ENCODE data around the gene CHPF2.

The CHPF2 gene, protein sequence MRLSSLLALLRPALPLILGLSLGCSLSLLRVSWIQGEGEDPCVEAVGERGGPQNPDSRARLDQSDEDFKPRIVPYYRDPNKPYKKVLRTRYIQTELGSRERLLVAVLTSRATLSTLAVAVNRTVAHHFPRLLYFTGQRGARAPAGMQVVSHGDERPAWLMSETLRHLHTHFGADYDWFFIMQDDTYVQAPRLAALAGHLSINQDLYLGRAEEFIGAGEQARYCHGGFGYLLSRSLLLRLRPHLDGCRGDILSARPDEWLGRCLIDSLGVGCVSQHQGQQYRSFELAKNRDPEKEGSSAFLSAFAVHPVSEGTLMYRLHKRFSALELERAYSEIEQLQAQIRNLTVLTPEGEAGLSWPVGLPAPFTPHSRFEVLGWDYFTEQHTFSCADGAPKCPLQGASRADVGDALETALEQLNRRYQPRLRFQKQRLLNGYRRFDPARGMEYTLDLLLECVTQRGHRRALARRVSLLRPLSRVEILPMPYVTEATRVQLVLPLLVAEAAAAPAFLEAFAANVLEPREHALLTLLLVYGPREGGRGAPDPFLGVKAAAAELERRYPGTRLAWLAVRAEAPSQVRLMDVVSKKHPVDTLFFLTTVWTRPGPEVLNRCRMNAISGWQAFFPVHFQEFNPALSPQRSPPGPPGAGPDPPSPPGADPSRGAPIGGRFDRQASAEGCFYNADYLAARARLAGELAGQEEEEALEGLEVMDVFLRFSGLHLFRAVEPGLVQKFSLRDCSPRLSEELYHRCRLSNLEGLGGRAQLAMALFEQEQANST

DNA sequence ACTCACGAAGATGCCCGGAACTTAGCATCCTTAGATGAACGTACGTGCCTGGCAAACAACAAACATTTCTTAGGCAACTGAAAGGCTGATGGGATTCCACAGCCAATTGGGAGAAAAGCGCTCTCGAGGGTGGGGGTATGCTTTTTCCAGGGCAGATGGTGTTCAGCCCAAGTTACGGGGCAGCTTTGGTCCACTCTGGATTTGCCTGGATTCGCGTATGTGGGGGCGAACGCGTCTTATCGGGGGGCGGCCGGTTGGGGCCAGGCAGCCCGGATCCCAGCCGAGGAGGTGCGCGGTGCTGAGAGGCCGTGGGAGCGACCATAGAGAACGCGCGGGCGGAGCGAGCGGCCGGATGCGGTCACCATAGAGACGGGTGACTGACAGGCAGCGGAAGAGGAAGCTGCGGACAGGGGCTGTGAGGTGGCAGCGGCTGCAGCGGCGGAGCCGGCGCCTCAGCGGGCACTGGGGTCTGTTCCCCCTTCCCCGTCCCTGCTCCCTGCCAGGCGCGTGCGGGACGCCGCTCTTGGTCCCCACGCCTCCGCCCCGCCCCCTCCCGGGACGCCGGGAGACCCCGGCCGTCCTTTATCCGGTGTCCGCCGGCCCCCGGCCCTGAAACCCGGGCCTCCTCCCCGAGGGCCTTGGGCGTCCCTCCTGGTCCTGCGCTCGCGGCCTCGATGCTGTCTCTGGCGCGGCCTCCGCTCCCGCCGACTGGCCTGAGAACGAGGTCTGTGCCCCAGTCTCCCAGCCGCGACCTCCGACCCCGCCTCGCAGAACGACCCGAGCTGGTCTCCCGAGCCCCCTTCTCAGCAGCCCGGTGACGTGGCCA is at the start of gene CHPF2:
CHPF2 (plus strand) TSS at position 393 of the 826 bp plus-strand sequence. CDS start 1,529 bp downstream, outside the sequence.
- FAIRE-seq, result no peak

DNA sequence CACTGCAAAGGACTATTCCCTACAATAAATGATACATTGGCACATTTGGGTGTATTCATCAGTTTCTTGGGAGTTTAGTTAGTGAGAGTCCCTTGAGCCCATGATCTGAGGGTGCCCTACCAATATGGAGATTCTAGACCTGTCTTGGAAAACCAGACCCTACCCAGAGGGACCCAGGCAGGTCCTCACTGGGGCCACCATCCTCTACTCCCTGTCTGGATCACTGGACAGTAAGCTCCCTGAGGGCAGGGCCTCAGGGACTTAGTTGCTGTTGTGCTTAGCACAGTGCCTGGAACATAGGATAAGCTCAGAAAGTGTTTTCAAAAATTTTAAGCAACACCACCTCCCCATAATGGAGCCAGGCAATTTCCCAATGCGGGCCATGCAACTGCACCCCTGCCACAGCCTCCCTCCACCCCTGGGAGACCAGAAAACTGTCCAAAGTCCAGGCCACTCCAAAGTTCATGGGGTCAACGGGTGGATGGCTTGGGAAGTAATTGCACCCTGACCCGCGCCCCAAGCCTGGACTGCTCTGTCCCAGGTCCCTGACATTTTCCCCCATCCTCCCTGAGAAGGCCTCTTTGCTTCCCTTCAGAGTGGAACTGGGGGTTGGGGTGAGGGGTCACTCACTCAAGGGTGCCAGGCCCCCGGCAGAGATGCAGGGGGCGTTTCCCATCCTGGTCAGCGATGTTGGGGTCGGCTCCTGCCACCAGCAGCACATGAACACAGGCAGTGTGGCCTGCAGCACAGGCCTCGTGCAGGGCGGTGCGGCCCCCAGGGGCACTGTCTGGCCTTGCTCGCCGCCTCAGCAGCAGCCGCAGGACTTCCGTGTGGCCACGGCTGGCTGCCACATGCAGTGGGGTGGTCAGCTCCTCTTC is 46.3 kb upstream of the CHPF2 start:
- no peak for FAIRE-seq

DNA sequence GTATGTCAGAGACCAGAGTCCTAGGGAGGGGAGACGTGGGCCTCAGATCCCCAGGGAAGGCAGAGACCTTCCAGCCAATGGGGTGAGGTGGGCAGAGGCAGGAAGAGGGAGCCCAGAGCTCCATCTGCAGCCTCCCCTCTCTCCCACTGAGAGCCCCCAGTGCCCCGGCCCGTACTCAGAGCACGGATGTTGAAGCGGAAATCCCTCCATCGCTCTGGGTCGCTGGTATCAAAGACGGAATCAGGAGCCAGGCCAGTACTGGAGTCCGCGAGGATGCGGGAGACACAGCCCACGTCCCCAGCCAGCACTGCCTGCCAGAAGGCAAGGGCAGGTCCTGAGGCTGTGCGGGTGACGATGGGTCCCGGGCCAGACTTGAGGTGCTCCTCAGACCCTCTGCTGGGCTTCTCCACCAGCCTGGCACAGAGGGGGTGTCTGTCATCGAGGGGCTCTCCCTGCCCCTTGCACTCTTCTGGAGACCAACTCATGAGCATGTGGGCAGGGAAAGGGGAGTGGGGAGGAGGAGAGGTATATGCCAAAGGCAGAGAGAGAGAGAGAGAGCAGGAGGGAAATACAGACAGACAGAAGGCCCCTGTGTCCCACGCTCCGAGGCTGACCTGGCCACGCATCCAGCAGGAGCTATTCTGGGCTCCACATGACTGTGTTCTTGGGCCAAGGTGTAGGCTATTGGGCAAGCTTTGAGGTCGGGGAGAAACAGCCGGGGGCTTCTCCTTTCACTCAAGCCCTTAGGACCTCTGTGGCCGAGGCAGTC is 45.5 kb upstream of the CHPF2 start, which contains the start of gene ASB10:
ASB10 (minus strand) TSS at position 611 of the 769 bp plus-strand sequence; CDS start at position 491, 120 bp downstream.
- FAIRE-seq, result no peak

DNA sequence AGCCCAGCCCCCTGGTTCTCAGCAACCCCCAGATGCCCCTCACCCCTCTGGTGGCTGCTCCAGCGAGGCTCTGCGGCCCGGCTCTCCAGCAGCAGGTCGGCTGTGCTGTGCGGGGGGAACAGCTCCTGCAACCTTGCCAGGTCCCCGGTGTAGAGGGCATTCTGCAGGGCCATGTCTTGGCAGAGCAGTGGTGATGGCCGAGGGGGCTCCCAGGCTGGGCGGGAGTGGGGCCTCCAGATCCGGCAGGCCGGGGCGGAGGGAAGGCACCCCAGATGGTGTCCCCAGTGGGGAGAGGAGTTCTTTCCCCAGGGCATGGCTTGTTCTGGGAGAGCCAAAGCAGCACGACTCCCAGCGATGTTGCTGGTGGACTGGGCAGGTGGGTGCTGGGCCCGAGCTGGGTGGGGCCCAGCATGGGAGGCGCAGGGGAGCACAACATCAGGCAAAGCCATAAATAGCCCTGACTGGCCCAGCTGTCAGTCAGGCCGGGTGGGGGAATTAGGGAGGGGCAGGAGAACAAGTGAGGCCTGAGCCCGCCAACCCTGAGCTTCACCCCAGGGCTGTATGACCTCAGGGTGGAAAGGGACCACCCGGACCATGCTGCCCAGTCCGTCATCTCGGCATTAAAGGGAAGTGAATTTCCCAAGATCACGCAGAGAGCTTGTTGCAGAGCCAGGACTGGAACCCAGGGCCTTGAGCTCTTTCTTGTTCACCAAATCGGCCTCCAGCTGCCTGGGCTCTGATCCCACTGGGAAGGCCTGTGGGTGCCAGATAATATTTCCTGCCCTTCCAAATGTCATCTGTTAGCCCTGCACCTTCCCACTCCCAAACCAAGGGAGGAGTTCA is 44.7 kb upstream of the CHPF2 start:
- FAIRE-seq, result no peak

DNA sequence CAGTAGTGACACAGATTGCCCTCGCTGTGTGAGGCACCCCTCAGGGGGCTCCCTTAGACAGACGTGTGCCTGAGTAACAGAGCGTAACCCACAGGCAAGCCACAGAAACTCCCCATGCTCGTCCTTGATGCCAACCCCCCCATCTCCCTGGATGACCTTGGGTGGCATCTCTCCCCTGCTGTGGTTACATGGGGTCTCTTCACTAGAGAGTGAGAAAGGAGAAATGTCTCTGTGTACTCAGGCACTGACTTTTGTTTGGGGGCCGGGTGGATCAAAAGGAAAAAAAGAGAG is 44.1 kb upstream of the CHPF2 start:
- FAIRE-seq, result no peak

DNA sequence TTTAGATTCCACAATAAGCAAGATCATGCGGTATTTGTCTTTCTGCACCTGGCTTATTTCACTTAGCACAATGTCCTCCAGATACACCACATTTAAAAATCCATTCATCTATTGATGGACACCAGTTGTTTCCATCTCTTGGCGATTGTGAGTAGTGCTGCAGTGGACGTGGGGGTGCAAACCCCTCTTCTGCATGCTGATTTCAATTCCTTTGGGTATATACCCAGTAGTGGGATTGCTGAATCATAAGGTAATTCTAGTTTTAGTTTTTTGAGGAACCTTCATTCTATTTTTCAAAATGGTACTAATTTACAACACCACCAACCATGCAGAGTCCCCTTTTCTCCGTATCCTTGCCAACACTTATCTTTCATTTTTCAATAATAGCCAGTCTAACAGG is 43.2 kb upstream of the CHPF2 start:
- no peak for FAIRE-seq

DNA sequence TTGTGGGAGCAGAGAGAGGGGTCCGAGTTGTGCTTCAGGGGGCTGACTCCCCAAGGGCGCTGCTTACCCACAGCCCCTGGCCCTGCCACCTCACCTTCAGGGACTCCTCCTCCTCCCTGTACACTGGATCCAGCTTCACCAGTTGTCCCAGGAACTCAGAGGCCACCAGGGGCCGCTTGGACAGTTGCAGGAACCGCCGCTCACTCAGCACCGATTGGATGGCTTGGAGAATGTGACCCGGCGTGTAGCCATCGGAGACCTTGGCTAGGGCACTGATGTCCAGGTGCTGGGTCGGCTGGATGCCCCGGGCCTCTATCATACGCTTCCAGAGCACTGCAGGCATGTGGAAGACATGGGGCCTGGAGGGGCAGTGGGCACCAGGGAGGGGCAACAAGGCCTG is 40.7 kb upstream of the CHPF2 start:
- FAIRE-seq, result no peak

DNA sequence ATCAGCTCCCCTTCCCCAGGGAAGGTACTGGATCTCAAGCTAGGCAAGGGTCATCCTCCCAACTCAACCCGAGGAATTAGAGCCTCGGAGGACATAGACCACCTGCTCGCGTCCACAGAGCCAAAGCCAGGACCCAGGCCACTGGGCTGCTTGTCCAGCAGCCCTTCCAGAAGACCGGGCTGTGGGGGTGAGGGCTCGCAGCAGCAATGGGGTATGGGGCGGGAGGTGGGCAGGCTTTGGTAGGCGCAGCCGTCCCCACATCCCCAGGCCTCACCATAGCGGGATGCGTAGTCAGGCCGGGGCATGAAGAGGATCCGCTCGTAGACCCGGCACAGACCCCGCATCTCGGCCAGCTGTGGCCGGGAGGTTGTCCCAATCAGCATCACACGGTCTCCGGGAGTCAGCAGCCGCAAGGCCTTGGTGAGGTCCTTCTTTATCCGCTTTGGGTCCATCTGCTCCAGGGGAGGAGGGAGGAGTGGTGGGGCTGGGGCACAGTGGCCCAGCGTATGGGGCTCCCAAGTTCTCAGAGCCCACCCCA is 40.2 kb upstream of the CHPF2 start:
- no peak for FAIRE-seq

DNA sequence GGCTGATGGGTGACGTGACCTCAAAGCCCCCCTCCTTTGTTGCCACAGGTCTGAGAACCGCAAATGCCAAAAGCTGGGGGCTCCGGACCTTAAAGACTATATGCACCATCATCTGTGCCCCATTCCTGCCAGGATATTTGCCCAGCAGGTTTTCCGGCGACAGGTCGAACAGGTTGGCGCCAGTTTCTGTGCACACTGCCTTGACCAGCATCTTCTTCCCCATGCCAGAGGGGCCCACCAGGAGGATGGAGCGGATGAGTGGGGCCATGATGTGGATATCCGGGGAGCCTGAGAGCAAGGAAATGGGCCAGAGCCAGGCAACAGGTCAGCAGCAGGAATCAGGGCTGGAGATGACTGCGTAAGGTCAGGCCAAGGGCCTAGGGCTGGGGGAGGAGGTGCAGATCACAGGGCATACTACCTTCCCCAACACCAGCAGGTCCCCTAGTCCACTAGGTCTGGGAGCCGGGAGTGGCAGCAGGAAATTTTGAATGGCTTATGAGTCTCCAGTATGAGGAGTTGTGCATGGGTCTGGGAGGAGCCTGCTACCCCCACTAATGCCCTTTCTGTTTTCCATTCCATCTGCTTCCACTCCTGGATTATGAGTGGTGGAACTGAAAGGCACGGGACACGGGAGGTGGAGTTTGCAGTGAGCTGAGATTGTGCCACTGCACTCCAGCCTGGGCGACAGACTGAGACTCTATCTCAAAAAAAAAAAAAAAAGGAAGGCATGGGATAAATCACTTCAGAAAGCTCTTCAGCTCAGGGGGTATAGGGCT is 38.9 kb upstream of the CHPF2 start:
- FAIRE-seq, result no peak

DNA sequence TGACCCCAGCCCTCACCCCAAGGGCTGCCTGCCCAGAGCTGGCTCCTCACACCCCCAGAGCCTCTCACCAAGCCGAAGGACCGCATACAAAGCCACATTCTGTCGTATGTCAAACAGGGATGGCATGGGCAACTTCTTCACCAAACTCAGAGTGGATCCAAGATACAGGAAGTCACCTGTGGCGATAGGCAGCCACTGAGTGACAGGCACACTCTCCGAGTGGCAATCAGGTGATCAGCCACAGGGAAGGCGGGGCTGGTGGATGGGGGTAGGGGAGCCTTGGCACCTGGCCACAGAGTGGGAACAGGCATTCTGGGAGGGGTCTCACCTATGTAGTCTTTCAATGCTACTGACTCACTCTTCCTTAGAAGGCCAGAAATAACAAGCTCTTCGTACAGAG is 38.1 kb upstream of the CHPF2 start:
- FAIRE-seq, result no peak

DNA sequence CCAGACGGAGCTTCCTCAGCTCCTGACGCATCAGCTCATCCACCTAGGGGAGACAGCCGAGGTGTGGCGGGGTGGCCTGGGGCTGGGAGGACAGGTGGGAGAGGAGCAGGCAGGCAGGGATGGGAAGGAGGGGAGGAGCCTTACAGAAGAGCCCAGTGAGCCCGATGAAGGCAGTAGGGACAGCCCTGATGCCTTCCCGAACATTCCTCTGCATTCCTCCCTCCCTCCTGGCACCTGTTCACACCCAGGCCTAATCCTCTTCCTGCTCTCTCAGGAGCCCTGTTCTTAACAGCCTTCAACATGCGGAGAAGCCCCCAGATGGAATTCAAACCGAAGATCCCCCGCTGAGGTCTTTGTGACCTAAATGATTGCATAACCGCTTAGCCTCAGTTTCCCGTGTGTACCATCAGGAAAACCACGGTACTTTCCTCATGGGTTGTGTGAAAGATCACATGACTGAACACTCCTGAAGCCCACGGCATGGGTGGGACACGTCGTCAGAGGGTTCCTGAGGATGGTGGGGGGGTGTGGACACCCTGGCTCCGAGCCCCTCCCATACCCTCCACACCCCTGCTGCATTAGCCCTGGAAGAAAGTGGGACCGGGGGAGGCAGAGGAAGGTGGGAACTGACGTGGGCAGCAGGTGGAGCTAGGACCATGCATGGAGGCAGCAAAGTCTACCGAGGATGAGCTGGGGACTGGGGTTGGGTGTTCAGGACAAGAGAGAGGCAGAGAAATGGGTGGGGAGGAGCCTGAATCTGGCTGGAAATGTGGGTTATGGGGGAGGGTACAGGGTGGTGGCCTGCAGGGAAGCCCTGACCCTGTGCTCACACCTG is 36.5 kb upstream of the CHPF2 start:
- FAIRE-seq, result no peak

DNA sequence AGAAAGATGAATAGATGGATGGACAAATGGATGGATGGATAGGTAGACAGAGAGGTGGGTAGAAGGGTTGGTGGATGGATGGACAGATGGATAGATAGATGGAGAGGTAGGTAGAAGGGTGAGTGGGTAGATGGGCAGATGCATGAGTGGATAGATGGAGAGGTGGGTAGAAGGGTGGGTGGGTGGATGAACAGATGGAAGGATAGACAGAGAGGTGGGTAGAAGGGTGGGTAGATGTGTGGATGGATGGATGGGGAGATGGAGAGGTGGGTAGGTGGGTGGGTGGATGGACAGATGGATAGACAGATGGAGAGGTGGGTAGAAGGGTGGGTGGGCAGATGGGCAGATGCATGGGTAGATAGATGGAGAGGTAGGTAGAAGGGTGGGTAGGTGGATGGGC is 34.4 kb upstream of the CHPF2 start:
- no peak for FAIRE-seq

DNA sequence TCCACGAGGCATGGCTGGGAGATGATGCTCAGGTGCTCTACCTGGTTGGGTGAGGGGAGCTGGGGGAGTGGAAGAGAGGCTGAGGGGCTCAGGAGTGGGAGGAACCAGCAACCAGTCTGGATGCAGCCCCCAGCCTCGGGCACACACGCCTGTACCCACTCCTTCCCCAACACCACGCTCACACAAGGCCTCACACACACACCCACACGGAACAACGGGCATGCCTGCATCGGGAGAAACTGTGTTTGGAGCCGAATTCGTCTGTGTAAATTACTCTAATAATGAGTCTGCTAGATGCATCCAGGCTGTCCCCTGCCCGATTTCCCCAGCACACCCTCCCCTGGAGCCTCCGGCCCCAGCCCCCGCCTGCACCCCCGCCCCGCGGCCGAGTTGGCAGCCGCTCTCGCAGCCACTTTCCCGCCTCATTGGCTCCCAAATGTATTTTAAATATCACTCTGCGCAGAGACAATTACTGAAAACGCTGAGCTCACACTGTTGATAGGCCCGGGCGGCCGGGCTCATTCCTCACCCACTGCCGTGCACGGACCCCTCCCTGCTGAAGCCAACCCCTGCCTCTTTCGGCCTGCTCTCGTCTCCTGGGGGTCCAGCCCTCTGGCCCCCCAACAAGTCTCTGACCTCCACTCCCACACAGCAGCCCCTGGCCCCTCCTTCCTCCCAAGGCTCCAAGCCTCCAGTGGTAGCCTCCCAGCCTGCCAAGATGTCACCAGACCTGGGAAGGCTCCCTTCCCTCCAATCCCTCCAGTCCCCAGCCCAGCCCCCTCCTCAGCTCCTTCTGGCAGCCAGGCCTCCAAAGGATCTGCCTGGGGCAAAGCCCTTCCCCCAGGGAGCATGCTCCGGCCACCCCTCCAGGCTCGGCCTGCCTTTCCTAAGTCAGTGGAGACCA is 33.1 kb upstream of the CHPF2 start:
- no peak for FAIRE-seq

DNA sequence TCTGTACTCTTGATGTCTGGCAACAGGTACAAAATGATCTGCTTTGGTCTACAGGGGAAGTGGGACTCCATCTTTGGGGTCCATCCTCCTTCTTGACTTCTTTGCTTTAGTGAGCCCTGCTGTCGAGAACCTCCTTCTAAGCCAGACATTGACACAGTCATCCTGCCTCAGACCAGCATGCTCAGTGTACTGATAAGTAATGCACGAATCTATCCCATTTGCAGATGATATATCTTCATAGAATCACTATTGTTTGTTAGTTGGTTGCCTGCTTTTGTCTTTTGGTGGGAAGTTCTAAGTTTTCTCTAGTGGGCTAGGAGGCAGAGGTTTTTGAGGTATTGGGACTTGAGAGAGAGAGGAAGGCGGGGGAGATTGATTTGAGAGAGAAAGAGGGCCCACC is 30.9 kb upstream of the CHPF2 start:
- FAIRE-seq, result no peak

DNA sequence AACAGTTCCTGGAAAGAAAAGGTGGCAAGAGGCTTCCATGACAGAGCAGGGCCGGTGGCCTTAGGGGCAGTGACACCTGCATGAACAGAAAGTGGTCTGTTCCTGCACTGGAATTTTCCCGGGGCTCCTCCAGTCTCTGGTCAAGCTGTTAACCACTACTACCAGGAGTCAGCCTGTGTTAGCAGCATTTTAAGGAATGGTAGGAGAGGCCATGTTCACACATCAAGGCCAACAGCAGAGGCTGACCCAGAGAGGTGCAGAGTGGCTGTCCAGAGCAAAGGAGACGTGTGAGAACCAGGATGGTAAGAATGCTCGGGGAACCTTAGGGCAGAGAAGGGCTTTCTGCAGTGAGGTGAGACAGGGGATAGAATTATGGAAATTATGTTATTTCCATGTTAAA is 30.5 kb upstream of the CHPF2 start:
- no peak for FAIRE-seq

DNA sequence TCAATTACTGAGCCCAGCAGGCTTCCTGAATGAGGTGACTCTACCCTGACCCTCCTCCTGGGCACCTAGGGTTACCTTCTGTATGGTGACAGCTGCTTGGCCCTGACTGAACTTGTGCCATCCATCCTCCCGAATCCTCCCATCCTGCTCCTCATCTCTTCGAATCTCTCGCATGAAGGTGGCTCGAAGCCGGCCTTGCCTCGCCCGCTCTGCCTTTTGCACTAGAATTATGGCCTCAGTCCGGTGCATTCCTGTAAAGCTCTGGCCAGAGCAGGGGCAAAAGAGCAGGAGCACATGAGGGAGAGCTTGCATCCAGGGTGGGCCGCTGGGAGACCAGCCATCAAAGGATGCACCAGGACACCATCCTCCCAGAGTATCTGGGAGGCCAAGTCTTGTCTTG is 29.4 kb upstream of the CHPF2 start:
- FAIRE-seq, result no peak

DNA sequence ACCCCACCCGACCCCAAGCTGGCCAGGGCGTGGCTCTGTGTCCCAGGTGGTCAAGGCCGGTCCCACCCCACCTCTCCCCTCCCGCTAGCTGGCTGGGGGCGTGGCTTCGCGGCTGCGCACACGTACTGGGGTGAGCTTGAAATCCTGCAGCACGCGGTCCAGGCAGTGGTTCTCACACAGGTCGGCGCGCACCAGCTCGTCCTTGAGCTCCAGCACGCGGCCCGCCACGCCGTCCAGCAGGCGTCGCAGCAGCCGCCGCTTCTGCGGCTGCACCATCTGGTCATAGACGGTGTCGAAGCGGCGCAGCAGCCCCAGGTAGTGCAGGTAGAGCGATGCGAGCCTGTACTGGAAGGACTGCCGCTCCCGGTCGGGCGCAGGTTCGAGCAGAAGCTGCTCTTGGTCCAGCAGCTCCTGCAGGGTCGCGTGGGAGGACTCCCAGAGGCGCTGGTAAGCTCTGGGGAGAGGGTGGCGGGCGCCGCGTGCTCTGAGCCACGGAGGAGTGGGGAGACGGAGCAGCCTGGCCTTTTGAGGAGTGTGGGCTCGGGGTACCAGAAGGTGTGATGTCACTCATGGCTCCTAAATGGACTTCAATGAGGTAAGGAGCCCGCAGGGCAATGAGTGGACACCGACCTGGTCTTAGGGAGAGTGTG is 27.8 kb upstream of the CHPF2 start:
- no peak for FAIRE-seq
